ENCODE results near the gene DAPK2.

- TF ChIP-seq CTCF (IDR thresholded peaks at IDR 0.05) (peak in 1 of 6 experiments; percentile 23), POLR2A (IDR thresholded peaks at IDR 0.05) (no peak)
Observed at GRCh38 chr15:63945838-63946298, 100.4 kb downstream of the DAPK2 start.

Measured in Peyer's patch (tissue), 4 donors.